ENCODE results near the gene SNAPC2.
A peak's percentile ranks its signal among the peaks of the same experiment; 100 is the strongest.

The SNAPC2 gene

DNA sequence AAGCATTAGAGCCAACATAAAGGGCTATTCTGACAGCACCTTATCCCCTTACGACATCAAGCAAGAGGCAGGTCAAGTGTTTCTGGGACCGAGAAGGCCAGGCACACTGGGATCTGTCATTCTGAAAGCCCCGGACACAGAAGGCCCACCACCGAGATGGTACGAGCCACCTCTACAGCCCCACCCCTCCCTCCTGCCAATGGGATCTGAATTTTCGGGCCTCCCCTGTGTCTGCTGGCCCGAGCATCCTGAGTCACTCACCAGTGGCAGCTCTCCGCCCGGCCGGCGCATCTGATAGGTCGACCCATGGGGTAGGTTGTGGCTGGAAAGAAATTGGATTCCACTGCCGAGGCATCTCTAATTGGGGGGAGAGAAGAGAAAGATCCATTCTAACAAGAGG, 20.7 kb downstream of the SNAPC2 start:
- TF ChIP-seq CTCF (IDR thresholded peaks at IDR 0.05; ENCODE audit: low read depth, low read length, missing control alignments), result no peak
- DNase-seq (ENCODE audit: extremely low read depth, low read depth), result no peak
- no peak overlapping the region for H3K4me3 ChIP-seq (replicated peaks; ENCODE audit: low read depth, low read length)

GRCh38 chr19:7941895-7942596, 21.9 kb downstream of the SNAPC2 start:
- DNase-seq (ENCODE audit: extremely low read depth, low read depth), result no peak
- peak overlapping the region; percentile 96 for H3K4me3 ChIP-seq (replicated peaks; ENCODE audit: low read depth, low read length)
- no peak for TF ChIP-seq CTCF (IDR thresholded peaks at IDR 0.05; ENCODE audit: low read depth, low read length, missing control alignments)

DNA sequence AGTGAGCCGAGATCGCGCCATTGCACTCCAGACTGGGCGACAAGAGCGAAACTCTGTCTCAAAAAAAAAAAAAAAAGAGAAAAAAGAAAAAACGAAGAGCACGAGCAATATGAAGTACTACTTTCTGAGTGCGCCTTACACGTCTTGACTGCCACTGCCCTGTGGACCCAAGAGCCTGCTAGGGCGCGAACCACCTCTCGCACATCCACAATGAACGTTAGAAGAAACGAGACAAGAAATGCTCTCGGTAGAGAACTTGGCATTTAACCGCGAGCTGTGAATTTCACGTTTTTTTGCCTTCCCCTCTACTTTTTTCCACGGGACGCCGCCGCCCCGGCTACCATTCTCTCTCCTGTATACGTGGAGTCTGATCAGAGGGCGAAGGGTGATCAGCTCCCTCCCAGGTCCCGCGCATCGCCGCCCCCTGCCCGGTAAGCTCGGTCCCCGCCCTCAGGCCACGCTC, 22.9 kb downstream of the SNAPC2 start:
- H3K4me3 ChIP-seq (replicated peaks; ENCODE audit: low read depth, low read length), result peak overlapping the region; percentile 96
- DNase-seq (ENCODE audit: extremely low read depth, low read depth), result no peak
- TF ChIP-seq CTCF (IDR thresholded peaks at IDR 0.05; ENCODE audit: low read depth, low read length, missing control alignments), result no peak

DNA sequence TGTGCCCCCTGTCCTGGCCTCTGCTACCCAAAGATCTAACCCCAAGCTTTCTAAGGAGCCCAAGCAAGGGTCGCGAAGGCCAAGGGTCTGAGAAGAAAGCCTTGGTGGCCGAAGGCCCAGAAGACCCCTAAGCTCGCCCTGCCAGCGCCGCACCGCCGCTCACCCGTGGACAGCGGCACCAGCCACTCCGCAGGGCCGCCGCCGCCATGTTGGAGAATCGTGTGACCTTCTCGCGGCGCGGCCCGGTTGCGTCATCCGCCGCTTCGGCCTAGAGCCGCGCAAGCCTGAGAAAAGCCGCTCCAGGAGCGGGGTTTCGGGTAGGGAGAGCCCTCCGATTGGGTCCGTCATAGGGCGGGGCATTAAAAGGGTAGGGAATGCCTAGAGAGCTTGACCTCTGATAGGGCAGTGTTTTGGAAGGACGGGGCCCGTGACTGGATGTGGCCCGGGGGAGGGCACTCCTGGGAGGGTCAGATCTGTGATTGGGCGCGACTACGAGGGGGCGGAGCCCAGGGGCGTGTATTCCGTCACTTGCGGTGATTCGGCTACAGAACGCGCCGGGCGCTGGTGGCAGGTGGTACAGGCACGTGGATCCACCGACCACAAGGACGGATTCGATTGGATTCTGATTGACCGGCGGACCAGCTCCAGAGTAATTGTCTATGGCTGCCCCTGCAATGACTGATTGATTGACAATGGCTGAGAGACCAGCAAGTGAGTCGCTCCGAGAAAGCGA, 23.5 kb downstream of the SNAPC2 start, which contains the start of gene TIMM44:
TSS of gene TIMM44 (minus strand) at position 223 of the 733 bp plus-strand sequence. CDS start at position 208, 15 bp downstream.
- TF ChIP-seq CTCF (IDR thresholded peaks at IDR 0.05; ENCODE audit: low read depth, low read length, missing control alignments), result no peak
- peak; percentile 98 for DNase-seq (ENCODE audit: extremely low read depth, low read depth)
- H3K4me3 ChIP-seq (replicated peaks; ENCODE audit: low read depth, low read length), result peak within 1 kb of the TSS; percentile 96

GRCh38 chr19:7944177-7944761, 24.1 kb downstream of the SNAPC2 start:
- peak overlapping the region; percentile 96 for H3K4me3 ChIP-seq (replicated peaks; ENCODE audit: low read depth, low read length)
- TF ChIP-seq CTCF (IDR thresholded peaks at IDR 0.05; ENCODE audit: low read depth, low read length, missing control alignments), result peak; percentile 81
- DNase-seq (ENCODE audit: extremely low read depth, low read depth), result peak; percentile 76

DNA sequence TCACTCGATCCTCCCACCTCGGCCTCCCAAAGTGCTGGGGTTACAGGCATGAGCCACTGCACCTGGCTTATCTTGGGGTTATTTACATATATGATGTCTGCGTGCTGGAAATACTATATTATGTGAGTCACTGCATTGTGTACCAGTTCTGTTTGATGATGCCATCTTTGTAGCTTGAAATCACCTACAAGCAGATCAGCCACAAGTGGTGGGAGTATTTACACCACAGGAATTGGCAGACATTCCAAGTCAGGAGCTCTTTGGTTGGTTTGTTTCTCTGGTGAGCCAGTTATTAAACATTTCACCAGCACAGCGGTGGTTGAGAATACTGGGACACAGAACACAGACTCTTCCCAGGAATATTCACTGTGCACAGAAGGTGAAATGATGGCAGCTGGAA, 27.8 kb downstream of the SNAPC2 start:
- no peak overlapping the region for H3K4me3 ChIP-seq (replicated peaks; ENCODE audit: low read depth, low read length)

More for the DNA sequence above, 27.8 kb downstream of the SNAPC2 start:
- no peak for DNase-seq (ENCODE audit: extremely low read depth, low read depth)
- no peak for TF ChIP-seq CTCF (IDR thresholded peaks at IDR 0.05; ENCODE audit: low read depth, low read length, missing control alignments)

Data from HFF-Myc (cell line).